ENCODE data around the gene KATNA1.

The KATNA1 gene

GRCh38 chr6:149581349-149581748, 67.2 kb downstream of the KATNA1 start:
- TF ChIP-seq, protein P1, sequence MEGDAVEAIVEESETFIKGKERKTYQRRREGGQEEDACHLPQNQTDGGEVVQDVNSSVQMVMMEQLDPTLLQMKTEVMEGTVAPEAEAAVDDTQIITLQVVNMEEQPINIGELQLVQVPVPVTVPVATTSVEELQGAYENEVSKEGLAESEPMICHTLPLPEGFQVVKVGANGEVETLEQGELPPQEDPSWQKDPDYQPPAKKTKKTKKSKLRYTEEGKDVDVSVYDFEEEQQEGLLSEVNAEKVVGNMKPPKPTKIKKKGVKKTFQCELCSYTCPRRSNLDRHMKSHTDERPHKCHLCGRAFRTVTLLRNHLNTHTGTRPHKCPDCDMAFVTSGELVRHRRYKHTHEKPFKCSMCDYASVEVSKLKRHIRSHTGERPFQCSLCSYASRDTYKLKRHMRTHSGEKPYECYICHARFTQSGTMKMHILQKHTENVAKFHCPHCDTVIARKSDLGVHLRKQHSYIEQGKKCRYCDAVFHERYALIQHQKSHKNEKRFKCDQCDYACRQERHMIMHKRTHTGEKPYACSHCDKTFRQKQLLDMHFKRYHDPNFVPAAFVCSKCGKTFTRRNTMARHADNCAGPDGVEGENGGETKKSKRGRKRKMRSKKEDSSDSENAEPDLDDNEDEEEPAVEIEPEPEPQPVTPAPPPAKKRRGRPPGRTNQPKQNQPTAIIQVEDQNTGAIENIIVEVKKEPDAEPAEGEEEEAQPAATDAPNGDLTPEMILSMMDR (IDR thresholded peaks at IDR 0.05; ENCODE audit: control insufficient read depth, extremely low read depth, insufficient read depth) = no peak
- H3K4me3 ChIP-seq (ENCODE audit: low read depth, low read length) = no peak overlapping the region
- no peak for DNase-seq (ENCODE audit: low read depth)

DNA sequence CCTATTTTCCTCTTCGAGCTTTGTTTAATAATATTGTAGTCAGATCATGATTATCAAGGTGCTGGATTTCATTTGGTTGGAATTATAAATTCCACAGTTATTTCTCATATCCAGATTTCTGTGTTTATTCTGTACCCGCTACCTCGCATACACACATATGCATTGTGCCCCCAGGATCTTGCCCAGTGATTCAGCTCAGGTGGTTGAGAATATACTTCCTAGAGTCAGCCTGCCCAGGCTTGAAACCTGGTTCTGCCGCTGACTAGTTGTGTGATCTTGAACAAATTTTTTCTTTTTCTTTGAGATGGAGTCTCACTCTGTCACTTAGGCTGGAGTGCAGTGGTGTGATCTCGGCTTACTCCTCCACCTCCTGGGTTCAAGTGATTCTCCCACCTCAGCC, 67.6 kb downstream of the KATNA1 start:
- H3K4me3 ChIP-seq (ENCODE audit: low read depth, low read length) = no peak overlapping the region
- no peak for DNase-seq (ENCODE audit: low read depth)
- TF ChIP-seq, protein P1 (IDR thresholded peaks at IDR 0.05; ENCODE audit: control insufficient read depth, extremely low read depth, insufficient read depth) = no peak

GRCh38 chr6:149567945-149568585, 80.4 kb downstream of the KATNA1 start:
- no peak for DNase-seq (ENCODE audit: low read depth)
- TF ChIP-seq, protein P1 (IDR thresholded peaks at IDR 0.05; ENCODE audit: control insufficient read depth, extremely low read depth, insufficient read depth) = no peak
- no peak overlapping the region for H3K4me3 ChIP-seq (ENCODE audit: low read depth, low read length)

DNA sequence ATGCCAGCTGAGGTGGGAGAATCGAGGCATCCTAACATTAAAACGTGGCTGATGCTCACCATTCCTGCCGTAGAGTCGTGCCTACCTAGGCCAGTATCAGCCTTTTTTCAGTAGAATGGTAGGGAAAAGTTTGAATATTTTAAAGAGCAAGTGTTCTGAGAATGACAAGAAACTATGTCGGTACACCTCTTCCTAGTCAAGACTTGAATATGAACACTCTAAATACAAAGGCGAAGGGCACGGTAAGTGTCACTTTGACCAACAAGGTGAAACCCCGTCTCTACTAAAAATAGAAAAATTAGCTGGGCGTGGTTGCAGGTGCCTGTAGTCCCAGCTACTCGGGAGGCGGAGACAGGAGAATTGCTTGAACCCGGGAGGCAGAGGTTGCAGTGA, 81.3 kb downstream of the KATNA1 start:
- H3K4me3 ChIP-seq (ENCODE audit: low read depth, low read length) = peak overlapping the region; percentile 82
- TF ChIP-seq, protein P1 (IDR thresholded peaks at IDR 0.05; ENCODE audit: control insufficient read depth, extremely low read depth, insufficient read depth) = no peak
- no peak for DNase-seq (ENCODE audit: low read depth)

GRCh38 chr6:149566410-149567193, 81.9 kb downstream of the KATNA1 start:
- DNase-seq (ENCODE audit: low read depth) = no peak
- peak overlapping the region; percentile 82 for H3K4me3 ChIP-seq (ENCODE audit: low read depth, low read length)
- TF ChIP-seq, protein P1 (IDR thresholded peaks at IDR 0.05; ENCODE audit: control insufficient read depth, extremely low read depth, insufficient read depth) = no peak

DNA sequence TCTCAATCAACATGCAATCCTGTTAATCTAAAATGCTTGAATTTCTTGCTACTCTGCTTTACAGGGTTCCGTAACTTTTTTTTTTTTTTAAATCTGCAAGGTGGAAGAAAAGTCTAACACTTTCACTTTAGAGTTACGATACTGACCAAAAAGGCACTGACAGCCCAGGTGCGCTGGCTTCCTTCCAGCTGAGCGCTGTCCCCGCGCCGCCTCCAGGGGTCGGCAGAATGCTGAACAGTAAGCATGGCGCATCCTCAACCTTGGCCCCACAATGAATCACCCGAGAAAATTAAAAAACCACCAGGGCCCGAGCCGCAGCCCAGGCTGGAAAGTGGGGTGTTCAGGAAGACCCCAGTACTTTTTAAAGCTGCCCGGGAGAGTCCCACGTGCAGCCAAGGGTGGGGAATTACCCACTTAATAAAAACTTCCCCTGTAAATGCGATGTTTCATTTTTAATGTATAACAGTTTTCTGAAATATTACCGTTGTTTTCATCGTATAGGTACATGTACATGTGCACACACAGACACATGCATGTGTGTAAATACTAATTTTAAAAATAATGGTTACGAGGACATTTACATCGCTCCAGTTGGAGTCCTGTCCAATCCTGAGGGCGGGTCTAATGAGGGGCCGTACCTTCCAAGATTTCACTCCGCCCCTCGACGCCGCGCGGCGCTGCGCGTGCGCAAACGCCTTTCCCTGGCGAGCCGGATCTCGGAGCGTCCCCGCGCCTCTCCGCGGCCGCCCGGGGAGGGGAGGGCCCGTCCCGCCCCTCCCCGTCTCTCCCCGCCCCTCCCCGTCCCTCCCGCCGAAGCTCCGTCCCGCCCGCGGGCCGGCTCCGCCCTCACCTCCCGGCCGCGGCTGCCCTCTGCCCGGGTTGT, 82.7 kb downstream of the KATNA1 start, which contains the start of gene GINM1:
GINM1 (plus strand) TSS at position 849 of the 883 bp plus-strand sequence. CDS start 40 bp downstream, outside the sequence.
- peak within 1 kb of the TSS; percentile 82 for H3K4me3 ChIP-seq (ENCODE audit: low read depth, low read length)
- DNase-seq (ENCODE audit: low read depth) = peak; percentile 84
- TF ChIP-seq, protein P1 (IDR thresholded peaks at IDR 0.05; ENCODE audit: control insufficient read depth, extremely low read depth, insufficient read depth) = peak; percentile 70

All from LNCaP clone FGC (cell line).